IMR-90 (cell line): ENCODE measurements around the gene HSD17B4. TPM values are rescaled to one million over a fixed set of nuclear protein-coding genes. Genes with fewer than 3 reads are reported as not detected.

Experiments used
- ATAC-seq: fragments of 200-7000 bp; cut with Tn5 transposase; 2 replicates; pipeline ENCODE4 v1.9.1; 2020; ENCODE audit warnings: low read depth, mild to moderate bottlenecking, moderate library complexity
- BruUV-seq: library from RNA; stranded (reverse); fragments of 400-500 nt; replicated peaks from 2 replicates; lab custom pipeline; 2021; lab: Mats Ljungman, UMichigan
- CTCF ChIA-PET: fragments of 300-600 bp; formaldehyde crosslinking; extraction: SDS; loops from one replicate; lab custom pipeline; 2021; ENCODE audit warnings: antibody characterized with exemption; lab: Yijun Ruan, JAX
- POLR2A ChIA-PET: fragments of 300-600 bp; sonication (Branson Sonifier 250); formaldehyde crosslinking; loops from one replicate; lab custom pipeline; 2022; ENCODE audit warnings: antibody characterized with exemption; ENCODE audit not compliant: unreplicated experiment; lab: Charles Lee
- DNase-seq: peaks from one replicate; pipeline ENCODE4 v3.0.0; 2013
- H2AFZ ChIP-seq: replicated peaks from 2 replicates; pipeline ENCODE3; 2013; ENCODE audit warnings: low read length, mild to moderate bottlenecking; ENCODE audit not compliant: poor library complexity
- H2AK5ac ChIP-seq: 2 replicates; pipeline ENCODE4 v1.6.1; 2013; ENCODE audit warnings: low read depth, low read length, inconsistent platforms
- H2AK9ac ChIP-seq: replicated peaks from 2 replicates; pipeline ENCODE3; 2013; ENCODE audit warnings: mild to moderate bottlenecking, low read depth, low read length, moderate library complexity; ENCODE audit not compliant: poor library complexity
- H2BK120ac ChIP-seq: 2 replicates; pipeline ENCODE4 v1.6.1; 2013; ENCODE audit warnings: low read depth, low read length, inconsistent platforms
- H2BK15ac ChIP-seq: 3 replicates; pipeline ENCODE4 v1.6.1; 2013; ENCODE audit warnings: low read depth, low read length, inconsistent platforms
- H2BK20ac ChIP-seq: 2 replicates; pipeline ENCODE4 v1.6.1; 2013; ENCODE audit warnings: low read depth, mild to moderate bottlenecking, inconsistent platforms, low read length, moderate library complexity
- H2BK5ac ChIP-seq: 2 replicates; pipeline ENCODE4 v1.6.1; 2013; ENCODE audit warnings: mild to moderate bottlenecking, low read depth, low read length, inconsistent platforms; ENCODE audit not compliant: poor library complexity, severe bottlenecking
- H3K14ac ChIP-seq: replicated peaks from 2 replicates; pipeline ENCODE4 v1.6.1; 2013; ENCODE audit warnings: low read depth, low read length, inconsistent platforms
- H3K18ac ChIP-seq: 2 replicates; pipeline ENCODE4 v1.6.1; 2013; ENCODE audit warnings: low read depth, low read length, control low read depth
- H3K23ac ChIP-seq: 2 replicates; pipeline ENCODE4 v1.6.1; 2013; ENCODE audit warnings: low read depth, low read length, inconsistent platforms
- H3K27ac ChIP-seq: 2 replicates; pipeline ENCODE4 v1.5.1; 2013; ENCODE audit warnings: mild to moderate bottlenecking, control low read depth, low read length; ENCODE audit not compliant: insufficient read depth
- H3K27me3 ChIP-seq: 2 replicates; pipeline ENCODE4 v1.6.1; 2013; ENCODE audit warnings: low read length; ENCODE audit not compliant: control insufficient read depth, insufficient read depth
- H3K36me3 ChIP-seq: 2 replicates; pipeline ENCODE4 v1.6.1; 2013; ENCODE audit warnings: low read length, mixed read lengths; ENCODE audit not compliant: control insufficient read depth, insufficient read depth
- H3K4ac ChIP-seq: 2 replicates; pipeline ENCODE4 v1.6.1; 2013; ENCODE audit warnings: low read depth, low read length, inconsistent platforms
- H3K4me1 ChIP-seq: 2 replicates; pipeline ENCODE4 v1.6.1; 2013; ENCODE audit warnings: low read length, mixed read lengths; ENCODE audit not compliant: control insufficient read depth, insufficient read depth
- H3K4me2 ChIP-seq: 2 replicates; pipeline ENCODE4 v1.6.1; 2013; ENCODE audit warnings: low read depth, mild to moderate bottlenecking, control low read depth, low read length, moderate library complexity
- H3K4me3 ChIP-seq: 2 replicates; pipeline ENCODE4 v1.5.1; 2013; ENCODE audit warnings: low read depth, mild to moderate bottlenecking, control low read depth, low read length, moderate library complexity; ENCODE audit not compliant: insufficient read depth
- H3K56ac ChIP-seq: 2 replicates; pipeline ENCODE4 v1.6.1; 2013; ENCODE audit warnings: low read length, inconsistent platforms; ENCODE audit not compliant: insufficient read depth; ENCODE audit errors: extremely low read depth
- H3K79me1 ChIP-seq, 2 experiments: 2 replicates each; pipeline ENCODE4 v1.6.1; 2013; ENCODE audit warnings: low read length in 2 of 2, inconsistent platforms in 1 of 2, low read depth in 1 of 2
- H3K9ac ChIP-seq: 2 replicates; pipeline ENCODE4 v1.6.1; 2013; ENCODE audit warnings: low read depth, low read length, control low read depth
- H3K9me1 ChIP-seq: 2 replicates; pipeline ENCODE4 v1.6.1; 2013; ENCODE audit warnings: low read length, inconsistent platforms; ENCODE audit not compliant: insufficient read depth
- H3K9me3 ChIP-seq: 2 replicates; pipeline ENCODE4 v1.6.1; 2013; ENCODE audit warnings: low read length; ENCODE audit not compliant: control insufficient read depth, insufficient read depth
- H4K20me1 ChIP-seq: 2 replicates; pipeline ENCODE4 v1.6.1; 2013; ENCODE audit warnings: low read length, inconsistent platforms; ENCODE audit not compliant: insufficient read depth
- H4K5ac ChIP-seq: 2 replicates; pipeline ENCODE4 v1.6.1; 2013; ENCODE audit warnings: mild to moderate bottlenecking, low read depth, low read length, control low read depth
- H4K8ac ChIP-seq, 2 experiments: 2 replicates each; pipeline ENCODE4 v1.6.1; 2013; ENCODE audit warnings: low read depth in 2 of 2, low read length in 2 of 2, control low read depth in 1 of 2, inconsistent platforms in 1 of 2
- H4K91ac ChIP-seq: 2 replicates; pipeline ENCODE4 v1.6.1; 2013; ENCODE audit warnings: low read depth, low read length, inconsistent platforms; ENCODE audit not compliant: insufficient read depth
- MAZ ChIP-seq: IDR thresholded peaks from 2 replicates; pipeline ENCODE4 v1.6.1; 2012; ENCODE audit warnings: low read depth, mild to moderate bottlenecking, low read length, improper control_type of control experiment, moderate library complexity, borderline replicate concordance
- NFE2L2 ChIP-seq: fragments of 150-350 bp; IDR thresholded peaks from 2 replicates; pipeline ENCODE4 v1.6.1; 2016; ENCODE audit warnings: low read depth, mild to moderate bottlenecking, low read length
- RAD21 ChIP-seq: IDR thresholded peaks from 2 replicates; pipeline ENCODE4 v1.6.1; 2012; ENCODE audit warnings: low read length, improper control_type of control experiment
- WGBS, 2 experiments: methylation state at CpG; one replicate each; pipeline versions ENCODE4 v1.1.5 to v1.1.7; 2013; ENCODE audit warnings: missing lambda C conversion rate in 2 of 2; ENCODE audit not compliant: insufficient read length in 1 of 2; ENCODE audit errors: extremely low coverage in 2 of 2; 5-methylcytosine and 5-hydroxymethylcytosine counted together
- dilution Hi-C: fragments of 300-500 bp; cut with HindIII; formaldehyde crosslinking; loops from one replicate; pipeline ENCODE4 v1.14.3; 2018; ENCODE audit warnings: low sequenced_read_pairs; ENCODE audit not compliant: unreplicated experiment
- in situ Hi-C: fragments of 300-500 bp; cut with MboI; formaldehyde crosslinking; loops from 3 replicates; pipeline ENCODE4 v1.14.3; 2019; ENCODE audit warnings: low sequenced_read_pairs, inconsistent platforms, mixed read lengths
- intact Hi-C: fragments of 100-400 bp; cut with micrococcal nuclease; formaldehyde crosslinking; loops from 2 replicates; pipeline ENCODE4 v1.10.0; 2022
- polyA plus RNA-seq, 3 experiments: library from polyadenylated mRNA; depleted of rRNA; stranded (reverse); fragments of >200 nt; gene quantifications; 2 replicates each; pipeline ENCODE4 v1.2.3, GENCODE V29; 2012; ENCODE audit warnings: low replicate concordance in 1 of 3
- total RNA-seq: library from RNA; depleted of rRNA; stranded (reverse); fragments of >200 nt; gene quantifications from 2 replicates; pipeline ENCODE4 v1.2.3, GENCODE V29; 2012
- TF ChIP-seq, protein P1 (sequence below): conservative IDR thresholded peaks from 2 replicates; pipeline ENCODE4 v1.5.1; 2012; ENCODE audit warnings: mild to moderate bottlenecking, low read depth, low read length, improper control_type of control experiment

The HSD17B4 gene
- total and polyA plus RNA-seq, 2 of the 4 experiments (the other 2 are of a cell fraction): 95.1 to 154 TPM

GRCh38 chr5:119578937-119579336 is 126.6 kb downstream of the HSD17B4 start:
- TF ChIP-seq, protein P1, sequence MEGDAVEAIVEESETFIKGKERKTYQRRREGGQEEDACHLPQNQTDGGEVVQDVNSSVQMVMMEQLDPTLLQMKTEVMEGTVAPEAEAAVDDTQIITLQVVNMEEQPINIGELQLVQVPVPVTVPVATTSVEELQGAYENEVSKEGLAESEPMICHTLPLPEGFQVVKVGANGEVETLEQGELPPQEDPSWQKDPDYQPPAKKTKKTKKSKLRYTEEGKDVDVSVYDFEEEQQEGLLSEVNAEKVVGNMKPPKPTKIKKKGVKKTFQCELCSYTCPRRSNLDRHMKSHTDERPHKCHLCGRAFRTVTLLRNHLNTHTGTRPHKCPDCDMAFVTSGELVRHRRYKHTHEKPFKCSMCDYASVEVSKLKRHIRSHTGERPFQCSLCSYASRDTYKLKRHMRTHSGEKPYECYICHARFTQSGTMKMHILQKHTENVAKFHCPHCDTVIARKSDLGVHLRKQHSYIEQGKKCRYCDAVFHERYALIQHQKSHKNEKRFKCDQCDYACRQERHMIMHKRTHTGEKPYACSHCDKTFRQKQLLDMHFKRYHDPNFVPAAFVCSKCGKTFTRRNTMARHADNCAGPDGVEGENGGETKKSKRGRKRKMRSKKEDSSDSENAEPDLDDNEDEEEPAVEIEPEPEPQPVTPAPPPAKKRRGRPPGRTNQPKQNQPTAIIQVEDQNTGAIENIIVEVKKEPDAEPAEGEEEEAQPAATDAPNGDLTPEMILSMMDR: 0 out of 2 replicates have a peak, but pooled peaks have one; percentile 12
- TF ChIP-seq RAD21: no peak
- TF ChIP-seq NFE2L2: no peak
- TF ChIP-seq MAZ: no peak
- H3K9me1 ChIP-seq: no peaks in the 10 kb centered on the region
- no peak overlapping the region for H3K9ac ChIP-seq
- no peak overlapping the region for H3K4me3 ChIP-seq
- no peak overlapping the region for H2BK120ac ChIP-seq
- H2AFZ ChIP-seq: no peak overlapping the region
- no peak overlapping the region for H3K18ac ChIP-seq
- ChIA-PET CTCF (no interaction called here), POLR2A (no interaction called here)
- H3K4me1 ChIP-seq: no peaks in the 10 kb centered on the region
- H2AK9ac ChIP-seq: no peak overlapping the region
- H3K79me1 ChIP-seq: no peaks in the 10 kb centered on the region
- no peaks in the 10 kb centered on the region for H3K36me3 ChIP-seq
- H2BK15ac ChIP-seq: no peak overlapping the region
- no peak overlapping the region for H3K4ac ChIP-seq
- no peak overlapping the region for H4K5ac ChIP-seq
- H4K8ac ChIP-seq: no peak overlapping the region
- dilution Hi-C loops: no loop called here
- no peaks in the 10 kb centered on the region for H3K27me3 ChIP-seq
- H3K56ac ChIP-seq: no peak overlapping the region
- H3K9me3 ChIP-seq: no peaks in the 10 kb centered on the region
- in situ Hi-C loops: no loop called here
- no peak overlapping the region for H3K4me2 ChIP-seq
- BruUV-seq: no TSS peak
- DNase-seq: peak; percentile 2
- intact Hi-C loops: no loop called here
- no peak overlapping the region for H2BK20ac ChIP-seq
- H2BK5ac ChIP-seq: no peak overlapping the region
- no peaks in the 10 kb centered on the region for H4K20me1 ChIP-seq
- H2AK5ac ChIP-seq: no peak overlapping the region
- no peak for ATAC-seq
- H3K27ac ChIP-seq: no peak overlapping the region
- no peak overlapping the region for H3K23ac ChIP-seq
- no peak overlapping the region for H3K14ac ChIP-seq
- no CpG with 5 or more reads among the region's 3 CpGs for WGBS, 2 experiments
- no peak overlapping the region for H4K91ac ChIP-seq
